Naive thymus-derived CD4-positive, alpha-beta T cell (primary cell): Measurements from ENCODE around the gene PLA2G3. TPM values are rescaled to one million over a fixed set of nuclear protein-coding genes. Genes with fewer than 3 reads are reported as not detected.

ENCODE experiments used
- ATAC-seq: fragments of 150-1000 bp; cut with Tn5 transposase; 2 replicates; pipeline ENCODE4 v1.10.0; 2021; ENCODE audit warnings: mild to moderate bottlenecking, moderate library complexity
- CTCF ChIA-PET: fragments of 350-600 bp; sonication (Branson Sonifier 250); formaldehyde crosslinking; loops from one replicate; lab custom pipeline; 2021; ENCODE audit warnings: antibody characterized with exemption; lab: Charles Lee
- POLR2A ChIA-PET: fragments of 350-600 bp; sonication (Branson Sonifier 250); formaldehyde crosslinking; loops from one replicate; lab custom pipeline; 2021; ENCODE audit warnings: antibody characterized with exemption, inconsistent platforms; lab: Charles Lee
- DNase-seq, 9 donors: peaks; one replicate each; pipeline versions ENCODE4 v3.0.0 to v3.0.0-alpha.2; 2020 to 2022; ENCODE audit warnings: mixed read lengths in 1 of 9
- H3K27ac ChIP-seq: one replicate; pipeline ENCODE4 v1.7.0; 2013; ENCODE audit warnings: mild to moderate bottlenecking, low read depth, low read length, moderate library complexity
- H3K27me3 ChIP-seq, 2 donors: one replicate each; pipeline ENCODE4 v1.7.0; 2013; ENCODE audit warnings: low read length in 2 of 2, mild to moderate bottlenecking in 2 of 2, moderate library complexity in 2 of 2; ENCODE audit not compliant: control insufficient read depth in 2 of 2, insufficient read depth in 2 of 2
- H3K36me3 ChIP-seq, 3 experiments: 1 replicate in 2 of 3; 2 replicates in 1 of 3; pipeline ENCODE4 v1.7.0; 2013; ENCODE audit warnings: low read length in 3 of 3, mild to moderate bottlenecking in 3 of 3, moderate library complexity in 1 of 3; ENCODE audit not compliant: insufficient read depth in 3 of 3, control insufficient read depth in 2 of 3
- H3K4me1 ChIP-seq, 2 donors: one replicate each; pipeline ENCODE4 v1.7.0; 2013; ENCODE audit warnings: low read length in 2 of 2, mild to moderate bottlenecking in 2 of 2, moderate library complexity in 1 of 2; ENCODE audit not compliant: control insufficient read depth in 2 of 2, insufficient read depth in 2 of 2
- H3K4me3 ChIP-seq: 2 replicates; pipeline ENCODE4 v1.7.0; 2013; ENCODE audit warnings: mild to moderate bottlenecking, low read length
- H3K9me3 ChIP-seq, 3 experiments: 1 replicate in 2 of 3; 2 replicates in 1 of 3; pipeline ENCODE4 v1.7.0; 2013; ENCODE audit warnings: low read length in 3 of 3; ENCODE audit not compliant: control insufficient read depth in 2 of 3
- H3K27ac Mint-ChIP-seq, 9 donors: one replicate each; pipeline ENCODE4 v1.8.0; 2020 to 2022; ENCODE audit warnings: mixed read lengths in 9 of 9, mild to moderate bottlenecking in 8 of 9, moderate library complexity in 5 of 9, inconsistent platforms in 2 of 9
- H3K27me3 Mint-ChIP-seq, 5 donors: one replicate each; pipeline ENCODE4 v1.8.0; 2021 to 2022; ENCODE audit warnings: mixed read lengths in 5 of 5, mild to moderate bottlenecking in 1 of 5
- H3K36me3 Mint-ChIP-seq, 5 donors: one replicate each; pipeline ENCODE4 v1.8.0; 2020 to 2022; ENCODE audit warnings: mixed read lengths in 5 of 5, mild to moderate bottlenecking in 3 of 5, inconsistent platforms in 1 of 5
- H3K4me1 Mint-ChIP-seq, 7 donors: one replicate each; pipeline ENCODE4 v1.8.0; 2020 to 2022; ENCODE audit warnings: mixed read lengths in 7 of 7, mild to moderate bottlenecking in 3 of 7, inconsistent platforms in 1 of 7
- H3K4me3 Mint-ChIP-seq, 10 donors: one replicate each; pipeline ENCODE4 v1.8.0; 2020 to 2022; ENCODE audit warnings: mild to moderate bottlenecking in 10 of 10, mixed read lengths in 10 of 10, moderate library complexity in 6 of 10, inconsistent platforms in 2 of 10
- H3K9me3 Mint-ChIP-seq, 11 donors: one replicate each; pipeline ENCODE4 v1.8.0; 2020 to 2022; ENCODE audit warnings: mixed read lengths in 11 of 11, mild to moderate bottlenecking in 4 of 11, inconsistent platforms in 1 of 11, moderate library complexity in 1 of 11
- intact Hi-C, 2 donors: fragments of 100-400 bp; cut with micrococcal nuclease; formaldehyde crosslinking; loops; one replicate each; pipeline ENCODE4 v1.15.1; 2023
- polyA plus RNA-seq, 2 donors: library from polyadenylated mRNA; unstranded; fragments of 300-500 nt; fragmentation: Illumina TruSeq; gene quantifications; one replicate each; pipeline ENCODE4 v1.2.3, GENCODE V29; 2021
- total RNA-seq, 6 experiments: library from RNA in 5 of 6; stranded (reverse) in 5 of 6; gene quantifications; 1 replicate in 5 of 6; 2 replicates in 1 of 6; pipeline ENCODE4 v1.2.3 and lab custom pipeline; 2021 to 2026

Gene PLA2G3
- total and polyA plus RNA-seq, 7 experiments from 2014 or later = not detected

GRCh38 chr22:31103111-31103510 is 37.2 kb downstream of the PLA2G3 start:
- peaks cover 0 to 14% (median 0%) of the 10 kb centered on the region in 3 experiments for H3K36me3 ChIP-seq
- H3K27ac Mint-ChIP-seq = peak overlapping the region in 5 of 9 donors; percentile 17 to 43 (median 25)
- CTCF ChIA-PET = no interaction called here
- H3K4me3 ChIP-seq = no peak overlapping the region
- DNase-seq (no peak), ATAC-seq (no peak)
- no peaks in the 10 kb centered on the region for H3K9me3 Mint-ChIP-seq
- no peaks in the 10 kb centered on the region for H3K9me3 ChIP-seq
- no peaks in the 10 kb centered on the region for H3K36me3 Mint-ChIP-seq
- peaks cover 0 to 3% (median 0%) of the 10 kb centered on the region in 5 donors for H3K27me3 Mint-ChIP-seq
- H3K27ac ChIP-seq = no peak overlapping the region
- H3K27me3 ChIP-seq = no peaks in the 10 kb centered on the region
- H3K4me3 Mint-ChIP-seq = peak overlapping the region in 1 of 10 donors; percentile 65
- POLR2A ChIA-PET = no interaction called here
- peaks cover 12 to 25% (median 19%) of the 10 kb centered on the region in 7 donors for H3K4me1 Mint-ChIP-seq
- intact Hi-C loops = loop anchor here in 1 of 2 donors (10.0 kb wide), 1 partner anchor 532 kb away; no protein-coding TSS in a partner anchor
- peaks cover 8 to 16% of the 10 kb centered on the region in 2 donors for H3K4me1 ChIP-seq

DNA sequence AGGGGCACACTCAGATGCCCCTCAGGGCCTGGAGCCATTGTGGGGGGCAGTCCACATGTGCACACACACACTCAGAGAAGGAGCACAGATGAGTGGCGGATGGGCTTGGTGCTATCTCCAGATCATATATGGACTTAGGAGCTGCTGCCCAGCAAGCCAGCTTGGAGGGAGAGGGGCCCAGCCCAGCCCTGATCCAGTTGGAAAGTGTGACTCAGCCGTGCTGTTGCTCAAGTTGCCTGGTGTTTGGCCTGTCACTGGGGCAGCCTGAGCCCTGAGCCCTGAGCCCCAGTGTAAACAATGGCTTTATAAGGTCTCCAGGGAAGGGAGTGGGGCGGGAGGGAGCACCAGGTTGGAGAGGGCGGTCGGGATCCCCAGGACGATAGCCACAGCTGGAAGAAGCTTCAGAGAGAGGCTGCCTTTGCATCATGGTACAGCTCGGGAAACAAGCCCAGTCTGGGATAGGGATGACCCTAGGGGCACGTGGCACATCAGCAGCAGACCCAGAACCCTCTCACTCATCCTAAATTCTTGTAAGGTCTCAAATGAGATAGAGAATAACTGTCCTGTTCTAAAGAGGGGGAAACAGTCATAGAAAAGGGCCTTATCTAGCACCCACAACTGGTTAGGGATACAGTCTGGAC is 37.7 kb downstream of the PLA2G3 start:
- Histone ChIP-seq H3K36me3 (peaks cover 0 to 14% (median 0%) of the 10 kb centered on the region in 3 experiments), H3K27me3 (no peaks in the 10 kb centered on the region), H3K9me3 (no peaks in the 10 kb centered on the region), H3K4me1 (peaks cover 8 to 11% of the 10 kb centered on the region in 2 donors), H3K4me3 (no peak overlapping the region), H3K27ac (no peak overlapping the region)
- no peak for ATAC-seq
- peak in 1 of 9 donors; percentile 7 for DNase-seq
- ChIA-PET CTCF (interaction anchor here (1.0 kb wide), 1 partner anchor 128 kb away, joined by 3 read pairs; no protein-coding TSS in a partner anchor), POLR2A (interaction anchor here (0.6 to 0.9 kb wide), 2 partner anchors 35 to 181 kb away, joined by 3 to 6 read pairs; no protein-coding TSS in a partner anchor)
- Mint-ChIP-seq H3K36me3 (no peaks in the 10 kb centered on the region), H3K27ac (peak overlapping the region in 4 of 9 donors; percentile 37 to 48 (median 44)), H3K27me3 (peaks cover 0 to under 1% (median 0%) of the 10 kb centered on the region in 5 donors), H3K4me1 (peaks cover 7 to 20% (median 14%) of the 10 kb centered on the region in 7 donors), H3K9me3 (no peaks in the 10 kb centered on the region), H3K4me3 (no peak overlapping the region)
- intact Hi-C loops = loop anchor here in 1 of 2 donors (10.0 kb wide), 1 partner anchor 532 kb away; no protein-coding TSS in a partner anchor

GRCh38 chr22:31100762-31101525 is 39.4 kb downstream of the PLA2G3 start:
- Histone ChIP-seq H3K4me1 (no peaks in the 10 kb centered on the region), H3K36me3 (peaks cover 0 to 10% (median 0%) of the 10 kb centered on the region in 3 experiments), H3K27me3 (no peaks in the 10 kb centered on the region), H3K9me3 (no peaks in the 10 kb centered on the region), H3K4me3 (no peak overlapping the region), H3K27ac (no peak overlapping the region)
- H3K4me1 Mint-ChIP-seq = peaks cover under 1 to 7% (median 5%) of the 10 kb centered on the region in 7 donors
- no peak for DNase-seq
- no peaks in the 10 kb centered on the region for H3K27me3 Mint-ChIP-seq
- H3K4me3 Mint-ChIP-seq = no peak overlapping the region
- CTCF ChIA-PET = no interaction called here
- peaks cover 0 to 7% (median 0%) of the 10 kb centered on the region in 5 donors for H3K36me3 Mint-ChIP-seq
- POLR2A ChIA-PET = no interaction called here
- H3K9me3 Mint-ChIP-seq = no peaks in the 10 kb centered on the region
- intact Hi-C loops = loop anchor here in 1 of 2 donors (10.0 kb wide), 1 partner anchor 534 kb away; no protein-coding TSS in a partner anchor
- peak overlapping the region in 2 of 9 donors; percentile 14 to 21 for H3K27ac Mint-ChIP-seq
- ATAC-seq = no peak

- H3K27me3 ChIP-seq = no peaks in the 10 kb centered on the region
- peaks cover 0 to 8% (median 0%) of the 10 kb centered on the region in 3 experiments for H3K36me3 ChIP-seq
- H3K4me1 Mint-ChIP-seq = peaks cover 0 to 2% (median 0%) of the 10 kb centered on the region in 7 donors
- DNase-seq (no peak), ATAC-seq (no peak)
- intact Hi-C loops = loop anchor here in 1 of 2 donors (10.0 kb wide), 1 partner anchor 535 kb away; no protein-coding TSS in a partner anchor
- no peaks in the 10 kb centered on the region for H3K9me3 Mint-ChIP-seq
- peaks cover 0 to 8% (median 0%) of the 10 kb centered on the region in 5 donors for H3K36me3 Mint-ChIP-seq
- H3K27ac ChIP-seq = no peak overlapping the region
- no peaks in the 10 kb centered on the region for H3K27me3 Mint-ChIP-seq
- no peaks in the 10 kb centered on the region for H3K4me1 ChIP-seq
- no peak overlapping the region for H3K4me3 Mint-ChIP-seq
- H3K9me3 ChIP-seq = no peaks in the 10 kb centered on the region
- CTCF ChIA-PET = no interaction called here
- POLR2A ChIA-PET = no interaction called here
- no peak overlapping the region for H3K4me3 ChIP-seq
- no peak overlapping the region for H3K27ac Mint-ChIP-seq
These were observed 40.2 kb downstream of the PLA2G3 start for GRCh38 chr22:31099841-31100761.

DNA sequence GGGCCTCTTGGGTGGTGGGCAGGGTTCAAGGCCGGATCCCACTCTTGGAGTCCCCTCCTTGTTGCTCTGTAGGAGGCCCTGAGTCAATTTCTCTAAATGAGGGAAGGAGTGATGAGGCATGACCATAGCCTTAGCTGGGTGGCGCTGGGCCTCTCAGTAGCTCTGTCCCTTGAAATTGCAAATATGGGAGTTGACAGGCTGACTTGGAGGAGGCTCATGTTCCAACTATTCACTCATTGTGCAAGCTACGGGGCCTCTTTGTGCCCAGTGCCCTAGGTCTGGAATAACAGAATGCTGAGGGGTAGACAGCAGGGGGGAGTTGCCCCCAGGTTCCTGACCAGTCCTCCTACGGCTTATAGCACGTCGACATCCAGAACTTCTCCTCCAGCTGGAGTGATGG is 40.9 kb downstream of the PLA2G3 start:
- H3K36me3 ChIP-seq = peaks cover 0 to 4% (median 0%) of the 10 kb centered on the region in 3 experiments
- ATAC-seq (no peak), DNase-seq (no peak)
- peaks cover 0 to 2% (median 0%) of the 10 kb centered on the region in 7 donors for H3K4me1 Mint-ChIP-seq
- intact Hi-C loops = no loop called here
- no peaks in the 10 kb centered on the region for H3K27me3 ChIP-seq
- H3K4me1 ChIP-seq = no peaks in the 10 kb centered on the region
- no peak overlapping the region for H3K27ac Mint-ChIP-seq
- ChIA-PET POLR2A (interaction anchor here (0.5 kb wide), 1 partner anchor 15 kb away, joined by 3 read pairs; no protein-coding TSS in a partner anchor), CTCF (no interaction called here)
- peaks cover 0 to 8% (median 0%) of the 10 kb centered on the region in 5 donors for H3K36me3 Mint-ChIP-seq
- no peak overlapping the region for H3K4me3 Mint-ChIP-seq
- H3K9me3 Mint-ChIP-seq = no peaks in the 10 kb centered on the region
- H3K9me3 ChIP-seq = no peaks in the 10 kb centered on the region
- H3K4me3 ChIP-seq = no peak overlapping the region
- no peaks in the 10 kb centered on the region for H3K27me3 Mint-ChIP-seq
- no peak overlapping the region for H3K27ac ChIP-seq
